Gastrocnemius medialis (tissue), 4 donors: ENCODE results near the gene PDE3B. TPM values are rescaled to one million over a fixed set of nuclear protein-coding genes. Genes with fewer than 3 reads are reported as not detected.

ENCODE experiments used
- ATAC-seq, 2 donors: fragments of 150-250 bp; one replicate each; pipeline ENCODE4 v1.9.1; 2016
- DNase-seq, 2 donors: peaks; one replicate each; pipeline ENCODE4 v3.0.0-alpha.2; 2019
- H3K27ac ChIP-seq, 4 donors: fragments of 200-600 bp; sonication (generic); 1 replicate in 1 of 4; 2 replicates in 3 of 4; pipeline ENCODE4 v1.5.1; 2016 to 2018; ENCODE audit warnings: mild to moderate bottlenecking in 2 of 4, moderate library complexity in 1 of 4
- H3K27me3 ChIP-seq, 3 donors: fragments of 200-600 bp; sonication (generic) in 2 of 3; 1 replicate in 1 of 3; 2 replicates in 2 of 3; pipeline versions ENCODE4 v1.5.1 to v1.6.0; 2016 to 2019; ENCODE audit warnings: mild to moderate bottlenecking in 1 of 3, moderate library complexity in 1 of 3
- H3K36me3 ChIP-seq, 2 donors: fragments of 200-600 bp; sonication (generic) in 1 of 2; one replicate each; pipeline ENCODE4 v1.5.1; 2017 to 2018
- H3K4me1 ChIP-seq, 2 donors: fragments of 200-600 bp; sonication (generic) in 1 of 2; one replicate each; pipeline ENCODE4 v1.5.1; 2016 to 2017; ENCODE audit warnings: mild to moderate bottlenecking in 2 of 2
- H3K4me3 ChIP-seq, 4 donors: fragments of 200-600 bp; sonication (generic) in 3 of 4; 1 replicate in 1 of 4; 2 replicates in 3 of 4; pipeline ENCODE4 v1.5.1; 2016 to 2019; ENCODE audit warnings: mild to moderate bottlenecking in 2 of 4
- H3K9me3 ChIP-seq, 3 donors: fragments of 200-600 bp; sonication (generic) in 2 of 3; 1 replicate in 1 of 3; 2 replicates in 2 of 3; pipeline ENCODE4 v1.5.1; 2016 to 2019
- POLR2A ChIP-seq, 2 donors: fragments of 450-650 bp; IDR thresholded peaks; one replicate each; pipeline ENCODE4 v1.6.1; 2017; ENCODE audit warnings: antibody characterized with exemption in 2 of 2, mild to moderate bottlenecking in 2 of 2, moderate library complexity in 2 of 2
- in situ Hi-C, 4 donors: fragments of 200-750 bp; cut with MboI; loops; one replicate each; pipeline versions ENCODE4 v1.15.0 to v1.8.0; 2017; ENCODE audit warnings: low sequenced_read_pairs in 4 of 4
- intact Hi-C: fragments of 100-400 bp; cut with DNase I; formaldehyde crosslinking; loops from one replicate; pipeline ENCODE4 v1.15.1; 2023; ENCODE audit warnings: low total_unique reads
- total RNA-seq, 4 donors: library from RNA; depleted of rRNA; stranded (reverse); fragments of >200 nt; gene quantifications; one replicate each; pipeline versions ENCODE4 v1.1.0 to v1.2.3, GENCODE V29; 2016
- TF ChIP-seq, protein P1 (sequence below), 5 experiments: fragments of 450-650 bp in 3 of 5; fragments of 200-600 bp in 2 of 5; sonication (generic) in 2 of 5; IDR thresholded peaks in 4 of 5; conservative IDR thresholded peaks in 1 of 5; 1 replicate in 4 of 5; 2 replicates in 1 of 5; pipeline ENCODE4 v1.5.1; 2016 to 2019; ENCODE audit warnings: antibody characterized with exemption in 5 of 5, mild to moderate bottlenecking in 3 of 5, moderate library complexity in 3 of 5

PDE3B gene
- total RNA-seq, 4 donors from 2014 or later = 0.39 to 1.1 (median 0.76) TPM

DNA sequence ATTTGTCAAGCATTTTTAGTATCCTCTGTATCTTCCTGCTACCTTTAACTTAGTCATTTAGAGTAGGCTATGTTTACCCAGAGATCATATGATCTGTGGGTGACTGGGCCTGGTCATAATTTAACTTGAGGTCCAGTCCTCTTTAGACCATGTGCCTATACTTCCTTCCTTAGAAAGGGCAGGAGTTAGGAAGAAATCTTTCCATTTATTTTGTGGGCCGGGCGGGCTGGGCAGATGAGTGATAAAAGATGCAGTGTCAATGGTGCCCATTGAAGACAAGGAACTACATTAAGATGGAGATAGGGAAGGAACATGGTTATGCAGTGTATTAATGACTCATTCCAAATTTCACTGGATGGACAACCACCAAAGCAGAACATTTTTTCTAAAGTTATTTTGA, 30.9 kb upstream of the PDE3B start:
- no peak overlapping the region for H3K4me3 ChIP-seq
- H3K27me3 ChIP-seq = no peaks in the 10 kb centered on the region
- no peaks in the 10 kb centered on the region for H3K4me1 ChIP-seq
- intact Hi-C loops = no loop called here
- no peak for ATAC-seq
- DNase-seq = no peak
- H3K36me3 ChIP-seq = no peaks in the 10 kb centered on the region
- H3K9me3 ChIP-seq = no peaks in the 10 kb centered on the region
- TF ChIP-seq, protein P1, sequence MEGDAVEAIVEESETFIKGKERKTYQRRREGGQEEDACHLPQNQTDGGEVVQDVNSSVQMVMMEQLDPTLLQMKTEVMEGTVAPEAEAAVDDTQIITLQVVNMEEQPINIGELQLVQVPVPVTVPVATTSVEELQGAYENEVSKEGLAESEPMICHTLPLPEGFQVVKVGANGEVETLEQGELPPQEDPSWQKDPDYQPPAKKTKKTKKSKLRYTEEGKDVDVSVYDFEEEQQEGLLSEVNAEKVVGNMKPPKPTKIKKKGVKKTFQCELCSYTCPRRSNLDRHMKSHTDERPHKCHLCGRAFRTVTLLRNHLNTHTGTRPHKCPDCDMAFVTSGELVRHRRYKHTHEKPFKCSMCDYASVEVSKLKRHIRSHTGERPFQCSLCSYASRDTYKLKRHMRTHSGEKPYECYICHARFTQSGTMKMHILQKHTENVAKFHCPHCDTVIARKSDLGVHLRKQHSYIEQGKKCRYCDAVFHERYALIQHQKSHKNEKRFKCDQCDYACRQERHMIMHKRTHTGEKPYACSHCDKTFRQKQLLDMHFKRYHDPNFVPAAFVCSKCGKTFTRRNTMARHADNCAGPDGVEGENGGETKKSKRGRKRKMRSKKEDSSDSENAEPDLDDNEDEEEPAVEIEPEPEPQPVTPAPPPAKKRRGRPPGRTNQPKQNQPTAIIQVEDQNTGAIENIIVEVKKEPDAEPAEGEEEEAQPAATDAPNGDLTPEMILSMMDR (IDR thresholded peaks at IDR 0.05 in 4 of 5, conservative IDR thresholded peaks at IDR 0.05 in 1 of 5) = no peak
- TF ChIP-seq POLR2A (IDR thresholded peaks at IDR 0.05) = no peak
- no peak overlapping the region for H3K27ac ChIP-seq
- in situ Hi-C loops = no loop called here

DNA sequence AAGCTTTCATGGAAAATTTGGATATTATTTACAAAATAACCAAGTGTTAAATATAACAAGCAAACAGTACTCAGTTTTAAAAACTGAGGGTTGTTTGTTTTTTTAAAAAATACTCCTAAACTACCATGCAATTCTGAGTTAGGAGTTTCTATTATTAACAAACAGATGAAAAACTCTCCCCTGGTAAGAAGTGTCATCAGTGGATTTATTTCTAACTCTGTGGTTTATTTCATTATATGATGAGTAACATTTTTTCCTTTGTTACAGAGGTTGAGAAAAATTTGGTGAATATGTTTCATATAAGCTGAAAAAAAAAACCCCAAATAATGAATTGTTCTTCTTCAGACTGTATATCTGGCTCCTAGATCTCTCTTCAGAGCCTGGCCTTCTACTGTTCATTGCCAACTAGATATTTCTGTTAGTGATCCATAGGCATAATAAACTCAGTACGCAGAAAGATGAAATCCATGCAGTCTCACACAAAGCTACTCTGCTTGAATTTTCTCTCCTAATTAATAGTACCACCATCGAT, 29.4 kb upstream of the PDE3B start:
- intact Hi-C loops = no loop called here
- ATAC-seq = no peak
- Histone ChIP-seq H3K4me3 (no peak overlapping the region), H3K27ac (no peak overlapping the region), H3K9me3 (no peaks in the 10 kb centered on the region), H3K27me3 (no peaks in the 10 kb centered on the region), H3K36me3 (no peaks in the 10 kb centered on the region), H3K4me1 (no peaks in the 10 kb centered on the region)
- TF ChIP-seq, protein P1 (IDR thresholded peaks at IDR 0.05 in 4 of 5, conservative IDR thresholded peaks at IDR 0.05 in 1 of 5) = no peak
- no peak for TF ChIP-seq POLR2A (IDR thresholded peaks at IDR 0.05)
- DNase-seq = no peak
- in situ Hi-C loops = no loop called here

DNA sequence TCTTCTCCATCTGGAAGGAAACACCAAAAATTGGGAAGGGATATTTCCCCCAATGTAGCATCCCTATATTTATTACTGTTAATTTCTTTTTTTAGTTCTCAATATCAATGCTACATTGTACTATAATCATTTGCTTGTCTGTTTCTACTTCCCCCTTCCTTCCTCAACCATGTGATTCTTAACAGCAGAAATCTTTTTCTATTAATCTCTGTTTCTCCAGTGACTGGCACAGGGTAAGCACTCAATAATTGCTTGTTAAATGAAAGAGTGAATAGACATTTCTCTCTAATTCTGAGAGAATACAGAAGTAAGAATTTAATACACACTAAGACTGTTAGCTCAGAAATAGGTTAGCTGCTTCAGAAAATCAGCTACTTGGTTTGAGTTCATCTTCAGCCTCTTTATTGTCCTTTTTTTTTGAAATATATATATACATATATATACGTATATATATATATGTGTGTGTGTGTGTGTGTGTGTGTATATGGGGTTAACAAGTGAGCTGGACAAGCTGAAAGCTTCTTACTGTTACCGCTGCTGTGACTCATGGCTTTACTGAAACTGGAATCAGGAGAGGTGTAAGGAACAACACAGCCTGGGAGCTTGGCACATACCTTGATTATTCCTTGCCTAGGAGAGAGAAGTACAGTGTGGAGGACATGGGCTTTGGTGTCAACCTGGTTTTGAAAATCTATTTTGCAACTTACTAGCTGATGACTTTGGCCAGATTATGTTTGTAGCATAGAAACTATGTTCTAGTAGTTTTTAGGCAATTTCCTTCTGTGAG, 26.2 kb upstream of the PDE3B start:
- no peak overlapping the region for H3K27ac ChIP-seq
- in situ Hi-C loops = no loop called here
- TF ChIP-seq, protein P1 (IDR thresholded peaks at IDR 0.05 in 4 of 5, conservative IDR thresholded peaks at IDR 0.05 in 1 of 5) = no peak
- no peak for TF ChIP-seq POLR2A (IDR thresholded peaks at IDR 0.05)

DNA sequence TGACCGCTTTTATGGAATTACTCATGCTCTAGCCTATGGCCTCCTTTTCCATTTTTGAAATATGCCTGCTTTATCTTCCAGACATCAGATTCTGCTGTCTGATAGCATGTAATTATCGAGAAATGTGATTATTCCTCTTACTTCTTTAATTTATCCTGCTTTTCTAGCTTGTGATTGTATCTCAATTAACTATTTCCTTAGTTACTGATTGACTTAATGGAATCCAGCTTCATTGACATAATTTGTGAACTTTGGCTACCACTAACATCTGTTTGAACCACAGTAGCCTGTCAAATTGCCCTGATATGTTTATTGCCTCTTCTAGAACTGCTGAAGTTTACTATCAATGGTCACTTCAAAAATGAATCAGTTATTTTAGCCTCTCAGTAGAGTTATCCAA, 25.5 kb upstream of the PDE3B start:
- TF ChIP-seq, protein P1 (IDR thresholded peaks at IDR 0.05 in 4 of 5, conservative IDR thresholded peaks at IDR 0.05 in 1 of 5) = no peak
- TF ChIP-seq POLR2A (IDR thresholded peaks at IDR 0.05) = no peak
- Histone ChIP-seq H3K27ac (no peak overlapping the region), H3K4me1 (no peaks in the 10 kb centered on the region), H3K36me3 (no peaks in the 10 kb centered on the region), H3K4me3 (no peak overlapping the region), H3K9me3 (no peaks in the 10 kb centered on the region), H3K27me3 (no peaks in the 10 kb centered on the region)
- intact Hi-C loops = no loop called here
- DNase-seq (no peak), ATAC-seq (no peak)
- in situ Hi-C loops = no loop called here

More for the DNA sequence above, 26.2 kb upstream of the PDE3B start:
- no peaks in the 10 kb centered on the region for H3K36me3 ChIP-seq
- H3K27me3 ChIP-seq = no peaks in the 10 kb centered on the region
- H3K4me3 ChIP-seq = no peak overlapping the region
- no peak for DNase-seq
- intact Hi-C loops = no loop called here
- no peaks in the 10 kb centered on the region for H3K4me1 ChIP-seq
- ATAC-seq = no peak
- no peaks in the 10 kb centered on the region for H3K9me3 ChIP-seq
